Measurements from ENCODE around the gene CDC20.
A peak's percentile ranks its signal among the peaks of the same experiment; 100 is the strongest.
"Not testable (repeated sequence)": the region's sequence is repeated elsewhere in the genome, so short reads cannot be mapped to it uniquely, and the experiment has no call there.

Gene CDC20

DNA sequence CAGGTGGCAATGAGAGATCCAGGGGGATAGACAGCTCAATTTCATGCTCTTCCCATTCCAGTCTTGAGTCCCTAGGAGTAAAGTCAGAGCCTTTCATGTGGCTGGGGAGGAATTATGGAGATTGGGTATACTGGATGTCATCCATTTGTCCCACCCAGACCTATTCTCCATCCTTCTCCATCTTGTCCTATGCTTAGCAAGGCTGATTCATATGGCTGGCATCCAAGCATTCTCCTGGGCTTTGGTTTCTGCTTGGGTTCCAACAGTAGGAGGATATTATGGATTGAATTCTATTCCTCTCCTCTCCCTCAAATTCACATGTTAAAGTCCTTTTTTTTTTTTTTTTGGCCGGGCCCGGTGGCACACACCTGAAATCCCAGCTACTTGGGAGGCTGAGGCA lies 3.8 kb upstream of the CDC20 start:
- no peak for DNase-seq (ENCODE audit: low spot score)

DNA sequence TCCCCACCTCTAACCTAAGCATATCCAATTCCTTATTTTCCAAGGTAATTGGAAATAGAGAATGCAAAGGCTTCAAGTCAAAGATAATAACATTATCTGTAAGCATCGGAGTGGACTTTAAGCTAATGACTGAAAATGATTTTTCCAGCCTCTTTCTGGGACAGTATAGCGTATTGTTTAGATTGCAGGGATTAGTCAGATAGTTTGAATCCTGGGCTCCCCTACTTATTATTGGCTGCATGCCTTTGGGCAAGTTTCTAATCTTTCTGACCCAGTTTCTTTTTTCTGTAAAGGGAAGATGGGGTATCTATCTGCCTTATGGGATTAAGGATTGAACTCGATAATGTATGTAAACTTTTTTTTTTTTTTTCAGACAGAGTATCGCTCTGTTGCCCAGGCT lies 1.5 kb upstream of the CDC20 start:
- no peak for DNase-seq (ENCODE audit: low spot score)

DNA sequence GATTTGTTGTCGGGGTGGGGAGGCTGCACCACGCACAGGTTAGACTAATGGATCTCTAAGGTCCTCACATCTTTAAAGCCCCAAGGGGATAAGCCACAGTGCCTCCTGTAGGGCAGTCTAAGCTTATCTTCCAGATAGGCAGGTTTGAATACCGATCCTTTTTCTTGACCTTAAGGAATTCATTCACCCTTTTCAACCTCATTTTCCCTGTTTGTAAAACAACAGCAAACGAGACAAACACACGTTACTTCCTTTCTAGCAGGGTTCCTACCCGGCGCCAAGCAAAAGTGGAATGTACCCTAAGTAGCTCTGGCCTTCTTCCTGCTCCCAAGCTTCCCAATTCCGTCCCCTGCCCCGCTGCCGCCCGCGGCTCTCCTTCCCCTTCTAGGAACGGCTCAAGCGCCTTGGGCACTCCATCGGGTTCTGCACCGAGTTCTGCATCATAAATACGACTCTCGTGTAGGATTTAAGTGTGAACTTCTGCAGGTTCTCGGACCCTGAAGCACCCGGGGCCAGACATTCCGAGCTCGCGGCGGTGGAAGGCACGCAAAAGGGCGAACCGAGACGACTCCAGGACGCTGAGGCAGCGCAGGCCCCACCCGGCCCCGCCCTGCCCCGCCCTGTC lies 548 bp upstream of the CDC20 start:
- DNase-seq (ENCODE audit: low spot score): peak; percentile 42

- no peak for DNase-seq (ENCODE audit: low spot score)
Observed at GRCh38 chr1:43359696-43360095, 915 bp downstream of the CDC20 start.

GRCh38 chr1:43360616-43361015 lies 1.8 kb downstream of the CDC20 start:
- DNase-seq (ENCODE audit: low spot score): no peak

GRCh38 chr1:43363283-43363934 lies 4.6 kb downstream of the CDC20 start:
- no peak for DNase-seq (ENCODE audit: low spot score)

DNA sequence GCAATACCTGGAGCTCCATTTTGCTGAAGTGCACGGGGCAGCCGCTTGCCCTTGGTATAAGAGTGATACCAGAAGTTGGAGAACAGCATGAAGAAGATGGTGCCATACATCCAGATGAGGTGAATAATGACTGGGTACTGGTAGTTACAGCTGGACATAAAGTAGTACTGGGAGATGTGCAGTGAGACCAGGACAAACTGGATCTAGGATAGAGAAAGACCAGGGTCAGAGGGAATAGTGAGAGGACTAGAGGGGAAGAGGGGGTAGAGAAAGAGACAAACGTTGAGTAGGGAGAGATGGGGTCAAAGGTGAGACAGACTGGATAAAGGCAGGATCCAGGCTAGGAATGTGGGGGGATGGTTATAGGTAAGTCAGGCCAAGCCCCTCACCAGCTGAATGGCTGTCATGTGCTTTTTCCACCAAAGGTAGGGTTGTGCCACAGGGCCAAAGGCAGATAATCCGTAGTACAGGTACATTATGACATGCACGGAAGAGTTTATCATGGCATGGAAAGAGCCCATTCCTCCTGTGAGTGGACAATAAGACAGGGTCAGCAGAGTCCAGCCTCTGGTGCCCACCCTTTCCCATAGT lies 5.2 kb downstream of the CDC20 start:
- DNase-seq (ENCODE audit: low spot score): no peak

- no peak for DNase-seq (ENCODE audit: low spot score)
Observed at GRCh38 chr1:43365678-43366077, 6.9 kb downstream of the CDC20 start.

GRCh38 chr1:43366179-43366578 lies 7.4 kb downstream of the CDC20 start:
- no peak for DNase-seq (ENCODE audit: low spot score)

DNA sequence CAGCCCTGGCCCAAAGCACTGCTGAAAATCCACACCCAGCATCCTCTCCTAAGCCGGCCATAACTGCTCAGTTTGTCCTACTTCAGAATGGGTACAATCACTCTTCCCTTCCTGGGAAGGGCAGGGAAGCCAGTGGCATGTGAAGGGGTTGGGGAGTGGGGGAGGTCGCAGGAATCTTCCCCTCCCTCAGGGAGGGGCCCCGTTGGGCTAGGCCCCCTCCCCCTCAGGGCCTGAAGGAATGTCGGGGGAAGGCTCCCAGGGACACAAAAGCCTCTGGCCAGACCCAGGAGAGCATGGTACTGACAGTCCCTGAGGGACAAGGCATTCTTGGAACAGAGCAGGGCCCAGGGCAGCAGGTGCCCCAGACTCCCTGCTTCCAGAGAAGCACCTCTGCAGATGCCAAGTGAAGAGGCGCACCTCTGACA lies 7.8 kb downstream of the CDC20 start:
- DNase-seq (ENCODE audit: low spot score): no peak

- peak; percentile 16 for DNase-seq (ENCODE audit: low spot score)
Observed at GRCh38 chr1:43367026-43367903, 8.5 kb downstream of the CDC20 start.

DNA sequence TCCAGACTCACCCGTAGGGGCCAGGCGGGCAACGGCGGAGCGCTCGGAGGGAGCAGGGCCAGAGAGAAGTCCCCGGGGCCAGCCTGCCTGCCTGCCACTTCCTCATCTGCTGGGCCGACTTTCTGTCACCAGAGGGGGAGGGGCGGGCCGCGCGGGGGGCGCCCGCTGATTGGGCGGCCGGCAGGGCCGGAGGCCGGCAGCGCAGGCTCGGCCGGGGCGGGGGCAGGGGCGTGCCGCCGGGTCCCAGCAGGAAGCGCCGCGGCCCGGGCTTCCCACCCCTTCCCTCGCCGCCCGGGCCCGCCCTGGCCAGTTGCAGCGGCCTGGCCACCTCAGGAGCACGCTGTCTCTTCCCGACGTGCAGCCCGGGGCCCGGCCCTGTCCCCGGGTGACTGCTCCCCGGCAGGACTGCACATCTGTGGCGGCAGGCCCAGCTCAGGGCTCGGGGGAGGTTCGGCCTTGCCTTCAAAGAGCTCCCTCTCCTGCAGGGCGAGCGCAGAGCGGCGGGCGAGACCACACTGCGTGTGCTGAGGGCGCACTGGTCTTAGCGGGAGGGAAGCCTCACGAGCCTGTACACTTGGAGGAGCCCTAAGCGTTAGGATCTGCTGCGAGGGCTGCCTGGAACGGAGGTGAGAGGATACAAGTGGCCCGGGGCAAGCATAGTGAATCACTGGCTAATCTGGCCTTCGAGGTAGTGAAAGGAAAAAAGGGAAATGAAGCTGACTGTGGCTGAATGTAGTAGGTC lies 9.3 kb downstream of the CDC20 start, which contains the start of gene ELOVL1:
TSS of gene ELOVL1 (minus strand) at position 108 of the 742 bp plus-strand sequence. CDS start 2,402 bp downstream, outside the sequence.
- DNase-seq (ENCODE audit: low spot score): peak; percentile 81

GRCh38 chr1:43368646-43369020 lies 9.9 kb downstream of the CDC20 start:
- DNase-seq (ENCODE audit: low spot score): no peak

GRCh38 chr1:43369779-43370178 lies 11.0 kb downstream of the CDC20 start:
- DNase-seq (ENCODE audit: low spot score): not testable (repeated sequence)

DNA sequence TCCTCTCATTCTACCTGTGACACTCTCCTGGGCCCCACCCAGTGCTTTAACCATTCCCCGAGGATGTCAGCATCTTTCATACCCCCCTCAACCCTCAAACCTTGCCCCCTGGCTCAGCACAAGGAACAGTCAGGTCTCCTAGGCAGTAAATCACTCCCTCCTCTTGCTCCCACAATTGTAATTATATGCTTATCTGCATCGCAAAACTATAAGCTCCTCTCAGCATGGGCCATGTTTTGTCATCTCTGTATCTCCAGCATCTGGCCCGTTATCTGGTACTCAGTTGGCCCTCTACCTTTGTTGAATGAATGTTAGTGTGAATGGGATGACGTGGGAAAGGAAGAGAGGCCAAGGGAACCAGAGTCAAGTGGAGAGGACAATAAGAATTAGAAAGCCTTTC lies 11.8 kb downstream of the CDC20 start:
- no peak for DNase-seq (ENCODE audit: low spot score)

DNA sequence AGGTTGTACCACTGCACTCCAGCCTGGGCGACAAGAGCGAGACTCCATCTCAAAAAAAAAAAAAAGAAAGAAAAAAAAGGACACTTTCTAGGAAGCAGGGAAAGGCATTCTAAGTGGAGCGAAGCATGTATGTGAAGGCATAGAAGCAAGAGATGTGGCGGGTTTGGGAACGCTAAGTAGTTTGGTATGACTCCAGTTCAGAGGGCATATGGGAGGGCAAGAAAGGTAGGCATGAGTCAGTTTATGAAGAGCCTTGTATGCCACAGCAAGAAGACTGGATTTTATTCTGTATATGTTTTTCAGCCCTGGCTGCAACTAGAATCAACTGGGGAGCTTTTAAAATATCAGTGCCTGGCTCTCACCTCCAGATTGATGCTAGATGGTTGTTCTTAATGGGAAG lies 13.4 kb downstream of the CDC20 start:
- no peak for DNase-seq (ENCODE audit: low spot score)

GRCh38 chr1:43373066-43373940 lies 14.5 kb downstream of the CDC20 start:
- no peak for DNase-seq (ENCODE audit: low spot score)

GRCh38 chr1:43376723-43377235 lies 18.0 kb downstream of the CDC20 start:
- DNase-seq (ENCODE audit: low spot score): no peak

DNA sequence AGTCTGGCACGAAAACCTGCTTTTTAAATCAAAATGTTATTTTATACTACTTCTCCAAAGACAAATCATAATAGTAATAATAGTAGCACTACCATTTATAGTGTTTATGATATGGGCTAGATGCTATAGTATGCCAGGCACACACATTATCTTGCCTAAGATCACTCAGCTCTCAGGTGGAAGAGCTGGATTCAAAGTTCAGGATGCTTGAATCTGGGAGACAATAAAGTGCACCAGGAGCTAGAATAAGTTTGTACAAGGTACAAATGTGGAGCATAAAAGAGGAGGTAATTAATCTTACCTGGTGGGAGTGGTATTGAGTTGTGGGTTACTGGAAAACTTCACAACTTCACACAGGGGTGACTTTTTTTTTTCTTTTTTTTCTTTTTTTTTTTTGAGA lies 19.1 kb downstream of the CDC20 start:
- DNase-seq (ENCODE audit: low spot score): no peak

DNA sequence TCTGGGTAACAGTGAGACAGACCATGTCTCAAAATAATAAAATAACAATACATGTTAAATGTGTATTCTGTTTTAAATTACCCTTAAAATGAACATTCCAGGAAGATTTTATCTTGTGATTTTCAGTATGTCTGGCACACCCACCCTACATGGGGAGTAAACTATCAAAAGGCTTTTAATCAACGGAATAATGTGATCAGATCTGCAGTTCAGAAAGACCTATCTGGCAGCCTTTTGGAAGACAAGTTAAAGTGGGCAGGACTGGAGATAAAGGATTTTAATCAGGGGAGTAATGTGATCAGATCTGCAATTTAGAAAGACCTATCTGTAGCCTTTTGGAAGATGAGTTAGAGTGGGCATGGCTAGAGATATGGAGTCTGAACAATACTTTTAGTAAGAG lies 20.7 kb downstream of the CDC20 start:
- no peak for DNase-seq (ENCODE audit: low spot score)

All from SK-N-DZ (cell line).